Heart left ventricle (tissue), 13 donors: ENCODE measurements around the gene RALGAPA2.

Experiments used
- POLR2A ChIP-seq, 2 donors: fragments of 450-650 bp; IDR thresholded peaks; one replicate each; pipeline ENCODE4 v1.6.1; 2017; ENCODE audit warnings: antibody characterized with exemption in 2 of 2, mild to moderate bottlenecking in 2 of 2, moderate library complexity in 2 of 2
- TF ChIP-seq, protein P1 (sequence below), 12 donors: fragments of 200-600 bp; sonication (generic) in 4 of 12; IDR thresholded peaks; one replicate each; pipeline versions ENCODE4 v1.5.0 to v1.8.0; 2018 to 2022; ENCODE audit warnings: antibody characterized with exemption in 12 of 12, mild to moderate bottlenecking in 5 of 12
- donor health status: ischemic (EF 13 %, LVEDD 7.1; RV severe dilation, severe dysfunction).
- donor health status: DM: no; HTN: yes; CAD: no.
- donor health status: DM: no; HTN: no; CAD: no.
- donor health status: ischemic (EF 25% LVEDD 6.9; RV normal size, moderate dysfunction).
- donor health status: ischemic (EF 25% LVEDD 5.7; RV mildly dilated, moderate dysfunction).
- donor health status: ischemic (EF 35%, LVEDD 5.7; RV mildly dilated, moderate dysfunction).
- donor health status: nonischemic (EF 11% LVEDD 7.7; RV severe dilation, severe dysfunction).
- donor health status: DM: yes; HTN: yes; CAD: no.
- donor health status: PGD.
- donor health status: ischemic (EF 29% LVEDD 5.4; RV normal size, mild dysfunction).
- donor health status: nonischemic (EF 23%, LVEDD 6.1; RV moderate dilation, normal function).

DNA sequence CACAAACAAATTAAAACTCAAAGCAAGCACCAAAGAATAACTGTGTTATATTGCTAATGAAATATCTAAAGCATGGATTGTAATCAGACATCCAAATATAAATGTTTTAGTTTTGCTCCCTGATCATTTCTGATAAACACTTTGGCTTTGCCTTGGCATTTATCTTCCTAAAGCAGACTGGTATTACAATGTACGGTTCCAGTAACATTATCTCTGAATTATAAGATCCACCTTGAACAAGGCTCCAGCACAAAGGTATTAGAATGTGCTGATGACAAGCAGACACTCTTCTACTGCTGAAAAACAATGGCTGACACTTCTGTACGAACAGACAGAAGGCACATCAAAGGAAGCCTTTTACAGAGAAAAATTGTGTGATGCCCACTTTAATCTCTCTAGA lies 270.0 kb downstream of the RALGAPA2 start:
- TF ChIP-seq, protein P1, sequence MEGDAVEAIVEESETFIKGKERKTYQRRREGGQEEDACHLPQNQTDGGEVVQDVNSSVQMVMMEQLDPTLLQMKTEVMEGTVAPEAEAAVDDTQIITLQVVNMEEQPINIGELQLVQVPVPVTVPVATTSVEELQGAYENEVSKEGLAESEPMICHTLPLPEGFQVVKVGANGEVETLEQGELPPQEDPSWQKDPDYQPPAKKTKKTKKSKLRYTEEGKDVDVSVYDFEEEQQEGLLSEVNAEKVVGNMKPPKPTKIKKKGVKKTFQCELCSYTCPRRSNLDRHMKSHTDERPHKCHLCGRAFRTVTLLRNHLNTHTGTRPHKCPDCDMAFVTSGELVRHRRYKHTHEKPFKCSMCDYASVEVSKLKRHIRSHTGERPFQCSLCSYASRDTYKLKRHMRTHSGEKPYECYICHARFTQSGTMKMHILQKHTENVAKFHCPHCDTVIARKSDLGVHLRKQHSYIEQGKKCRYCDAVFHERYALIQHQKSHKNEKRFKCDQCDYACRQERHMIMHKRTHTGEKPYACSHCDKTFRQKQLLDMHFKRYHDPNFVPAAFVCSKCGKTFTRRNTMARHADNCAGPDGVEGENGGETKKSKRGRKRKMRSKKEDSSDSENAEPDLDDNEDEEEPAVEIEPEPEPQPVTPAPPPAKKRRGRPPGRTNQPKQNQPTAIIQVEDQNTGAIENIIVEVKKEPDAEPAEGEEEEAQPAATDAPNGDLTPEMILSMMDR (IDR thresholded peaks at IDR 0.05) = no peak
- no peak for TF ChIP-seq POLR2A (IDR thresholded peaks at IDR 0.05)
